Measurements from ENCODE around the gene MAPK1IP1L.

MAPK1IP1L gene

DNA sequence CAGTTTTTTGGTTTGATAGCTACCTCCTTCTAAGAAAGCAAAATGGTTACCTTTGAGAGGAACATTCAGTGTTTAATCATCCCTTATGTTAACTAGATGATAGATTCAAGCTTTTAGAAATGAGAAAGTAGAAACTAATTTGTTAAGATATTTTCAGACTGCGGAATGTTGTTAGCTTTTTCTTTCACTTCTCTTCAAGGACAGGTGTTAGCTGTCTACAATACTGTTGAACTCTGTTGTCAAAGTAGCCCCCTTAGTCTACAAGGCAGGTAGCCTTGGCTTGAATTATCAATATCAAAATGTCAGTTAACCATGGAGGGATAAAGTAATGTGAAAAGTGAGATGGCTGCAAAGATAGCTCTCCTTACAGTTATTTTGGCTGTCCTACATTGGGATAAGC lies 14.8 kb downstream of the MAPK1IP1L start:
- no peak overlapping the region for H3K4me3 ChIP-seq (replicated peaks in 1 of 2; ENCODE audit: low read depth in 2 of 2, low read length in 2 of 2)
- TF ChIP-seq, protein P1, sequence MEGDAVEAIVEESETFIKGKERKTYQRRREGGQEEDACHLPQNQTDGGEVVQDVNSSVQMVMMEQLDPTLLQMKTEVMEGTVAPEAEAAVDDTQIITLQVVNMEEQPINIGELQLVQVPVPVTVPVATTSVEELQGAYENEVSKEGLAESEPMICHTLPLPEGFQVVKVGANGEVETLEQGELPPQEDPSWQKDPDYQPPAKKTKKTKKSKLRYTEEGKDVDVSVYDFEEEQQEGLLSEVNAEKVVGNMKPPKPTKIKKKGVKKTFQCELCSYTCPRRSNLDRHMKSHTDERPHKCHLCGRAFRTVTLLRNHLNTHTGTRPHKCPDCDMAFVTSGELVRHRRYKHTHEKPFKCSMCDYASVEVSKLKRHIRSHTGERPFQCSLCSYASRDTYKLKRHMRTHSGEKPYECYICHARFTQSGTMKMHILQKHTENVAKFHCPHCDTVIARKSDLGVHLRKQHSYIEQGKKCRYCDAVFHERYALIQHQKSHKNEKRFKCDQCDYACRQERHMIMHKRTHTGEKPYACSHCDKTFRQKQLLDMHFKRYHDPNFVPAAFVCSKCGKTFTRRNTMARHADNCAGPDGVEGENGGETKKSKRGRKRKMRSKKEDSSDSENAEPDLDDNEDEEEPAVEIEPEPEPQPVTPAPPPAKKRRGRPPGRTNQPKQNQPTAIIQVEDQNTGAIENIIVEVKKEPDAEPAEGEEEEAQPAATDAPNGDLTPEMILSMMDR (IDR thresholded peaks at IDR 0.05; ENCODE audit: low read depth, low read length): no peak
- no peak for DNase-seq (ENCODE audit: low read depth in 2 of 2)

DNA sequence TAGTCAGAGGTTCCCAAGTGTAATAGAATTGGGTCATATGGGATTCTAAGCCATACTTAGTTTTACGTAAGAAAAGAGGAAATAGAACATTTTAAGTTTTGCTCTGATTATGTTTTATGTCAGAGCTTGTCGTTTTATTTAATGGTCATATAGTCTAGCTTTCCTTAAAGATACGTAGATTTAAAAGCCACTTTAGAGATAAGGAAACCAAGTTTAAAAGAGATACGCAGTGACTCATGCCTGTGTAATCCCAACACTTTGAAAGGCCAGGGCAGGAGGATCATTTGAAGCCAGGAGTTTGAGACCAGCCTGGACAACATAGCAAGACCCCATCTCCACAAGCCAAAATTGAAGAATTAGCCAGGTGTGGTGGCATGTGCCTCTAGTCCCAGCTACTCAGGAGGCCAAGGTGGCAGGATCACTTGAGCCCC lies 19.5 kb downstream of the MAPK1IP1L start:
- TF ChIP-seq, protein P1 (IDR thresholded peaks at IDR 0.05; ENCODE audit: low read depth, low read length): no peak
- DNase-seq (ENCODE audit: low read depth in 2 of 2): no peak
- H3K4me3 ChIP-seq (replicated peaks in 1 of 2; ENCODE audit: low read depth in 2 of 2, low read length in 2 of 2): no peak overlapping the region

DNA sequence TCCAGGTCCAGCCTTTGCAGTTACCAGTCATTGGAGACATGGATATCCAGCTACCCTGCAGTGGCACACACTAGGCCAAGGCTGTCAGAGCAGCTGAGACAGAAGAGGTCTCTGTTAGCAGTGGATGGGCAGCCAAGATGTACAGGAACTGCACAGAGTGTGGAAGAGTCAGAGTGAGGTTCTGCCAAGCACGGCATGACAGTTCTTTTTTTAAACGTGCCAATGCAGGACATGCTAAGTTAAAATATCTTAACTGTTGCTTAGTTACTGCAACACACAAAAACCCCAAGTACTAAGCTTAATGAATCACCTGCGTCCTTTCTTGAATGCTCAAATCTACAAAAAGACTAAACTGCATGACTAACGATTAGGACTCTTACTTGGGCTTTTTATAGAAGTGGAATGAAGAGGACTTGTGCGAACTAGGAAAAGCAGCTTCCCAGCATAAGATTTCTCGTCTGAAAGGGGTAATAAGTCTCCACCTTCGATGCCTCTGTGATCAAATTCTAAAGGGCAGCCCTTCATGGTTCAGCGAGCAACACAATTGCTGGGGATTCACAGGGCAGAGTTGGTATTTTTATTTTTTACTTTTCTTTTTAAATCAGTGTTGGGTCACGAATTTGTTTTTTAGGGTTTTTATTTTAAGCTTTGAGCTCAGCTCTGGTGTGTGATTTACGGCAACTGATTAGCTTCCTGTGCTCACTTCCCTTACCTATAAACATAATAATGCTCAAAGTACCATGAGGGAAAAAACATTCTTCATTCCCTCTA lies 20.6 kb downstream of the MAPK1IP1L start:
- DNase-seq (ENCODE audit: low read depth in 2 of 2): peak; percentile 79 to 93
- no peak overlapping the region for H3K4me3 ChIP-seq (replicated peaks in 1 of 2; ENCODE audit: low read depth in 2 of 2, low read length in 2 of 2)

DNA sequence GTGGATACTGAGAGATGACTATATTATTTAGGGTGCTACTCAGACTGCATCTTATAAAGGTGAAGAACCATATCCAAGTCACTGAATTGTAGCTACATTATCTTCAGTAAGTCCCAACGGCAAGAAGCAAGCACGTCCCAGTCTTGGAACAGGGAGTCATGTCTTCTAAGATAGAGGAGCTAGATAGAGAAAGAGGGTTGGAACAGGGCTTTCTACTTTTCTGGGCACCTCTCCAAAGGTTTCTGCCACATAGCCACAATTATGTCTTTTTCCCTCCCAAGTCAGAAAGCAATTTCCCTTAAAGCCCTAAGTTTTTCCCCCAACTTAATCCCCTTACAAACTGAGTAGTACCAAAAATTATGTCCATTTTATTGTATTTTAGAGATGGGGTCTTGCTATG lies 22.4 kb downstream of the MAPK1IP1L start:
- no peak overlapping the region for H3K4me3 ChIP-seq (replicated peaks in 1 of 2; ENCODE audit: low read depth in 2 of 2, low read length in 2 of 2)
- TF ChIP-seq, protein P1 (IDR thresholded peaks at IDR 0.05; ENCODE audit: low read depth, low read length): no peak
- DNase-seq (ENCODE audit: low read depth in 2 of 2): peak; percentile 60 to 79

More for the DNA sequence above, 20.6 kb downstream of the MAPK1IP1L start:
- TF ChIP-seq, protein P1 (IDR thresholded peaks at IDR 0.05; ENCODE audit: low read depth, low read length): no peak

DNA sequence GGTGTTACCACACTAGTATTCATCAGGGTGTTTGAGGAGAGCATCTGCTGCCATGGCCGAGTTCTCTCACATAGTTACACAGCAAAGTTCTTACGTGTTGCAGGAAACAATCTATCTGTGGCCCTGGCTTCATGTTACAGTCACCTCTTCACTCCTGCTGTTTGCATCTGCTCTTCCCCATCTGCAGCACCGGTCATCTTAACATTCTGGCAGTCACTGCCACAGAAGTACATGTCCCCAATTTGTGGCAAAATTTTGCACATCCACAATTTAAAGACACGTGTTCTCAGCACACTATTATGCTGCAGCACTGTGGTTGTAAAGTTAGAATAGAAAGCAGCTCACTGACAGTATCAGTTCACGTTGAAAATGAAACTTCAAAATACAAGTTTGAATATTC lies 23.2 kb downstream of the MAPK1IP1L start:
- TF ChIP-seq, protein P1 (IDR thresholded peaks at IDR 0.05; ENCODE audit: low read depth, low read length): no peak
- no peak overlapping the region for H3K4me3 ChIP-seq (replicated peaks in 1 of 2; ENCODE audit: low read depth in 2 of 2, low read length in 2 of 2)
- DNase-seq (ENCODE audit: low read depth in 2 of 2): peak; percentile 24 to 27

DNA sequence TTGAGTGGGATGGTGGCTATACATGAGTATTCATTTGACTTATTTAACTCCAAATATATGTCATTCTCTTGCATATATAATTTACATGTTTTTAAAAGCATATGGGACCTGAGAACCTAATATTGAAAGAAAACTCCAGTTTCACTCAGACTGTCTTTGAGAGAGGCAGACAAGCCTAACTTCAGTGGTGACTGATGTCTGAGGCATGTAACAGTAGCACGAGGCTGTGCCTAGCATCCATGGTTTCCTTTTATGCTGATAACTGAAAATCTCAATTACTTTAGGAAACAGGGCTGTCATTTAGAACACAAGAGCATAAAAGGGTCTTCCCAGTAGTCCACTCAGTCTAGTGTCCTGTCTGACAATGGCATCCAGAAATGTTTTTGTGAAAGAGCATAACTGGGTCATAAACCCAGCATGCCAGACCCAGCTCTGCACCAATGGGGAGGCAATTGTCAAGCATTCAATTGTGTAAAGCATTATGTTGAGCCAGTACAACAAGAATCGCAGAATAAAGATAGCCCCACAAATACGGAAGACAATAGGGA lies 24.3 kb downstream of the MAPK1IP1L start:
- no peak overlapping the region for H3K4me3 ChIP-seq (replicated peaks in 1 of 2; ENCODE audit: low read depth in 2 of 2, low read length in 2 of 2)
- peak; percentile 26 to 51 for DNase-seq (ENCODE audit: low read depth in 2 of 2)
- TF ChIP-seq, protein P1 (IDR thresholded peaks at IDR 0.05; ENCODE audit: low read depth, low read length): no peak

Measured in cardiac fibroblast (primary cell).